Endothelial cell of umbilical vein (primary cell): ENCODE measurements around the gene STK24. TPM values are rescaled to one million over a fixed set of nuclear protein-coding genes. Genes with fewer than 3 reads are reported as not detected.

ENCODE experiments used
- BruUV-seq: library from RNA; stranded (reverse); fragments of 400-500 nt; replicated peaks from 2 replicates; lab custom pipeline; 2021; lab: Mats Ljungman, UMichigan
- CTCF ChIA-PET: fragments of 300-600, 350-600 bp; sonication (Branson Sonifier 250); formaldehyde crosslinking; loops from one replicate; lab custom pipeline; 2021; ENCODE audit warnings: antibody characterized with exemption, inconsistent platforms; lab: Charles Lee
- POLR2A ChIA-PET: fragments of 300-600, 350-600 bp; sonication (Branson Sonifier 250); formaldehyde crosslinking; loops from one replicate; lab custom pipeline; 2021; ENCODE audit warnings: antibody characterized with exemption, inconsistent platforms; lab: Charles Lee
- DNase-seq: peaks from one replicate; pipeline ENCODE4 v3.0.0-alpha.2; 2011; ENCODE audit warnings: low read depth, low spot score
- FAIRE-seq: peaks from 2 replicates; lab custom pipeline; 2011; peaks lifted over from hg19 to GRCh38; lab: Jason Lieb, UNC
- H2AFZ ChIP-seq: 2 replicates; pipeline ENCODE4 v1.6.0; 2012; ENCODE audit warnings: low read depth, low read length, control low read depth, inconsistent platforms
- H3K27ac ChIP-seq: 2 replicates; pipeline ENCODE4 v1.5.1; 2011; ENCODE audit warnings: low read depth, mild to moderate bottlenecking, control low read depth, low read length, moderate library complexity; ENCODE audit not compliant: insufficient read depth
- H3K27me3 ChIP-seq, 2 experiments: 2 replicates each; pipeline versions ENCODE4 v1.6.0 to v1.6.1; 2011; ENCODE audit warnings: low read length in 2 of 2, mixed read lengths in 1 of 2; ENCODE audit not compliant: control insufficient read depth in 2 of 2, insufficient read depth in 2 of 2
- H3K36me3 ChIP-seq, 2 experiments: 2 replicates in 1 of 2; 3 replicates in 1 of 2; pipeline ENCODE4 v1.5.1; 2011; ENCODE audit warnings: low read length in 2 of 2, mild to moderate bottlenecking in 1 of 2, moderate library complexity in 1 of 2; ENCODE audit not compliant: control insufficient read depth in 2 of 2, insufficient read depth in 2 of 2; ENCODE audit errors: extremely low read depth in 1 of 2
- H3K4me1 ChIP-seq: 3 replicates; pipeline ENCODE4 v1.5.1; 2011; ENCODE audit warnings: mild to moderate bottlenecking, low read length; ENCODE audit not compliant: control insufficient read depth, insufficient read depth; ENCODE audit errors: extremely low read depth
- H3K4me2 ChIP-seq: 2 replicates; pipeline ENCODE4 v1.6.1; 2011; ENCODE audit warnings: low read length, control low read depth, mixed read lengths; ENCODE audit not compliant: insufficient read depth
- H3K4me3 ChIP-seq, 3 experiments: fragments of 200-600 bp in 1 of 3; sonication (generic), shearing (Covaris generic) in 1 of 3; replicated peaks in 1 of 3; 2 replicates each; pipeline ENCODE4 v1.5.1; 2011 to 2016; ENCODE audit warnings: control low read depth in 3 of 3, low read length in 3 of 3, mild to moderate bottlenecking in 2 of 3, inconsistent platforms in 1 of 3, low read depth in 1 of 3, moderate library complexity in 1 of 3; ENCODE audit not compliant: insufficient read depth in 1 of 3
- H3K79me2 ChIP-seq: 2 replicates; pipeline ENCODE4 v1.6.0; 2012; ENCODE audit warnings: low read length, inconsistent platforms; ENCODE audit not compliant: control insufficient read depth, insufficient read depth
- H3K9ac ChIP-seq: replicated peaks from 2 replicates; pipeline ENCODE3; 2011; ENCODE audit warnings: low read length, control low read depth; ENCODE audit not compliant: insufficient read depth; ENCODE audit errors: extremely low read depth
- H3K9me1 ChIP-seq: replicated peaks from 3 replicates; pipeline ENCODE4 v1.6.0; 2011; ENCODE audit warnings: mild to moderate bottlenecking, low read length; ENCODE audit not compliant: control insufficient read depth, insufficient read depth; ENCODE audit errors: extremely low read depth
- H3K9me3 ChIP-seq: replicated peaks from 2 replicates; pipeline ENCODE4 v1.5.1; 2012; ENCODE audit warnings: low read length, inconsistent platforms; ENCODE audit not compliant: control insufficient read depth, insufficient read depth
- H4K20me1 ChIP-seq: replicated peaks from 2 replicates; pipeline ENCODE3; 2011; ENCODE audit warnings: mild to moderate bottlenecking, low read length; ENCODE audit not compliant: control insufficient read depth, insufficient read depth; ENCODE audit errors: extremely low read depth
- CTCF ChIP-seq, 2 donors: IDR thresholded peaks; 1 replicate in 1 of 2; 2 replicates in 1 of 2; pipeline ENCODE4 v1.5.1; 2011; ENCODE audit warnings: low read length in 2 of 2, mild to moderate bottlenecking in 2 of 2, moderate library complexity in 2 of 2, control low read depth in 1 of 2, inconsistent platforms in 1 of 2, low read depth in 1 of 2; ENCODE audit not compliant: insufficient read depth in 1 of 2; ENCODE audit errors: extremely low read depth in 1 of 2
- EZH2 ChIP-seq: IDR thresholded peaks from 2 replicates; pipeline ENCODE4 v1.6.1; 2012; ENCODE audit warnings: borderline replicate concordance, low read depth, mild to moderate bottlenecking, moderate library complexity, low read length, inconsistent platforms; ENCODE audit not compliant: severe bottlenecking
- FOS ChIP-seq: IDR thresholded peaks from 2 replicates; pipeline ENCODE4 v1.6.1; 2011; ENCODE audit warnings: mild to moderate bottlenecking, low read length, moderate library complexity, borderline replicate concordance; ENCODE audit not compliant: insufficient read depth
- GATA2 ChIP-seq: IDR thresholded peaks from 2 replicates; pipeline ENCODE4 v1.7.0; 2011; ENCODE audit warnings: low read depth, mild to moderate bottlenecking, moderate library complexity, mixed read lengths, low read length; ENCODE audit not compliant: insufficient read length, insufficient read depth
- JUN ChIP-seq: IDR thresholded peaks from 2 replicates; pipeline ENCODE4 v1.6.1; 2011; ENCODE audit warnings: borderline replicate concordance, low read depth; ENCODE audit not compliant: insufficient read length, insufficient read depth
- MAX ChIP-seq: IDR thresholded peaks from 2 replicates; pipeline ENCODE4 v1.6.1; 2011; ENCODE audit not compliant: insufficient read depth, insufficient read length
- MYC ChIP-seq: IDR thresholded peaks from one replicate; pipeline ENCODE4 v1.6.1; 2011; ENCODE audit warnings: mild to moderate bottlenecking, low read depth, low read length
- POLR2A ChIP-seq: IDR thresholded peaks from 2 replicates; pipeline ENCODE4 v1.6.1; 2012; ENCODE audit warnings: low read depth, mild to moderate bottlenecking, control low read depth, low read length
- POLR2AphosphoS5 ChIP-seq: IDR thresholded peaks from 2 replicates; pipeline ENCODE4 v1.6.1; 2012; ENCODE audit warnings: low read depth, mild to moderate bottlenecking, control low read depth, low read length, moderate library complexity; ENCODE audit not compliant: insufficient read depth
- dilution Hi-C: fragments of 300-500 bp; cut with MboI; formaldehyde crosslinking; loops from one replicate; pipeline ENCODE4 v1.15.0; 2019; ENCODE audit warnings: low sequenced_read_pairs; ENCODE audit not compliant: extremely low pct_ligation_motif_present
- intact Hi-C: fragments of 100-400 bp; cut with micrococcal nuclease; formaldehyde crosslinking; loops from one replicate; pipeline ENCODE4 v1.10.0; 2022
- polyA plus RNA-seq, 4 experiments: library from polyadenylated mRNA; depleted of rRNA in 3 of 4; stranded (reverse) in 3 of 4; unstranded in 1 of 4; fragments of >200 nt; gene quantifications; 2 replicates each; pipeline versions ENCODE4 v1.2.1 to v1.2.3, GENCODE V29; 2011 to 2012; ENCODE audit warnings: missing spikeins in 1 of 4
- total RNA-seq: library from RNA; stranded (reverse); gene quantifications from 2 replicates; pipeline ENCODE4 v1.2.3, GENCODE V29; 2021

Gene STK24
- total and polyA plus RNA-seq, 2 donors (not counting 3 experiments of a cell fraction or from before 2014, with no cell fraction given), result 43.3 to 100 TPM

- DNase-seq (no peak), FAIRE-seq (no peak)
- CTCF ChIA-PET, result interaction anchor here (1.0 to 1.4 kb wide), 4 partner anchors 12 to 133 kb away, joined by 4 read pairs; no protein-coding TSS in a partner anchor
- no peaks in the 10 kb centered on the region for H3K27me3 ChIP-seq
- dilution Hi-C loops, result no loop called here
- peaks cover 90% of the 10 kb centered on the region for H3K79me2 ChIP-seq
- no peaks in the 10 kb centered on the region for H4K20me1 ChIP-seq
- no peaks in the 10 kb centered on the region for H3K36me3 ChIP-seq
- no peak overlapping the region for H2AFZ ChIP-seq
- H3K4me3 ChIP-seq, result no peak overlapping the region
- no peaks in the 10 kb centered on the region for H3K9me1 ChIP-seq
- H3K9ac ChIP-seq, result no peak overlapping the region
- TF ChIP-seq GATA2 (no peak), MYC (no peak), EZH2 (no peak)
- H3K27ac ChIP-seq, result no peak overlapping the region
- no peaks in the 10 kb centered on the region for H3K9me3 ChIP-seq
- no peaks in the 10 kb centered on the region for H3K4me1 ChIP-seq
- no TSS peak for BruUV-seq
- no peak overlapping the region for H3K4me2 ChIP-seq
- intact Hi-C loops, result no loop called here
- POLR2A ChIA-PET, result no interaction called here
Measured at GRCh38 chr13:98519976-98520375, 56.9 kb downstream of the STK24 start.

GRCh38 chr13:98517576-98518310 is 59.2 kb downstream of the STK24 start:
- H3K4me2 ChIP-seq, result no peak overlapping the region
- POLR2A ChIA-PET, result no interaction called here
- no peak overlapping the region for H3K9ac ChIP-seq
- no peaks in the 10 kb centered on the region for H3K27me3 ChIP-seq
- H3K27ac ChIP-seq, result no peak overlapping the region
- no peak overlapping the region for H2AFZ ChIP-seq
- BruUV-seq, result no TSS peak
- no peaks in the 10 kb centered on the region for H4K20me1 ChIP-seq
- H3K36me3 ChIP-seq, result peaks cover 2 to 4% of the 10 kb centered on the region in 2 experiments
- H3K4me3 ChIP-seq, result no peak overlapping the region
- H3K4me1 ChIP-seq, result no peaks in the 10 kb centered on the region
- no peaks in the 10 kb centered on the region for H3K9me3 ChIP-seq
- TF ChIP-seq EZH2, result no peak
- TF ChIP-seq FOS, result no peak
- no peak for TF ChIP-seq CTCF (IDR thresholded peaks at IDR 0.05; ENCODE audit: extremely low read depth in 1 of 2, insufficient read depth in 1 of 2, low read depth in 1 of 2, low read length in 2 of 2)
- TF ChIP-seq GATA2, result no peak
- TF ChIP-seq MAX, result no peak
- TF ChIP-seq MYC, result no peak
- TF ChIP-seq POLR2A, result no peak
- no peak for TF ChIP-seq POLR2AphosphoS5
- no peak for TF ChIP-seq JUN
- FAIRE-seq, result no peak
- H3K9me1 ChIP-seq, result no peaks in the 10 kb centered on the region
- dilution Hi-C loops (no loop called here), intact Hi-C loops (no loop called here)
- DNase-seq, result no peak
- peaks cover 87% of the 10 kb centered on the region for H3K79me2 ChIP-seq
- CTCF ChIA-PET, result no interaction called here
